Endothelial cell of umbilical vein (primary cell): Measurements from ENCODE around the gene CSNK1E. TPM values are rescaled to one million over a fixed set of nuclear protein-coding genes. Genes with fewer than 3 reads are reported as not detected.

Experiments
- BruUV-seq: library from RNA; stranded (reverse); fragments of 400-500 nt; replicated peaks from 2 replicates; lab custom pipeline; 2021; lab: Mats Ljungman, UMichigan
- CTCF ChIA-PET: fragments of 300-600, 350-600 bp; sonication (Branson Sonifier 250); formaldehyde crosslinking; loops from one replicate; lab custom pipeline; 2021; ENCODE audit warnings: antibody characterized with exemption, inconsistent platforms; lab: Charles Lee
- POLR2A ChIA-PET: fragments of 300-600, 350-600 bp; sonication (Branson Sonifier 250); formaldehyde crosslinking; loops from one replicate; lab custom pipeline; 2021; ENCODE audit warnings: antibody characterized with exemption, inconsistent platforms; lab: Charles Lee
- DNase-seq: peaks from one replicate; pipeline ENCODE4 v3.0.0-alpha.2; 2011; ENCODE audit warnings: low read depth, low spot score
- FAIRE-seq: peaks from 2 replicates; lab custom pipeline; 2011; peaks lifted over from hg19 to GRCh38; lab: Jason Lieb, UNC
- H2AFZ ChIP-seq: 2 replicates; pipeline ENCODE4 v1.6.0; 2012; ENCODE audit warnings: low read depth, low read length, control low read depth, inconsistent platforms
- H3K27ac ChIP-seq: 2 replicates; pipeline ENCODE4 v1.5.1; 2011; ENCODE audit warnings: low read depth, mild to moderate bottlenecking, control low read depth, low read length, moderate library complexity; ENCODE audit not compliant: insufficient read depth
- H3K27me3 ChIP-seq, 2 experiments: 2 replicates each; pipeline versions ENCODE4 v1.6.0 to v1.6.1; 2011; ENCODE audit warnings: low read length in 2 of 2, mixed read lengths in 1 of 2; ENCODE audit not compliant: control insufficient read depth in 2 of 2, insufficient read depth in 2 of 2
- H3K36me3 ChIP-seq, 2 experiments: 2 replicates in 1 of 2; 3 replicates in 1 of 2; pipeline ENCODE4 v1.5.1; 2011; ENCODE audit warnings: low read length in 2 of 2, mild to moderate bottlenecking in 1 of 2, moderate library complexity in 1 of 2; ENCODE audit not compliant: control insufficient read depth in 2 of 2, insufficient read depth in 2 of 2; ENCODE audit errors: extremely low read depth in 1 of 2
- H3K4me1 ChIP-seq: 3 replicates; pipeline ENCODE4 v1.5.1; 2011; ENCODE audit warnings: mild to moderate bottlenecking, low read length; ENCODE audit not compliant: control insufficient read depth, insufficient read depth; ENCODE audit errors: extremely low read depth
- H3K4me2 ChIP-seq: 2 replicates; pipeline ENCODE4 v1.6.1; 2011; ENCODE audit warnings: low read length, control low read depth, mixed read lengths; ENCODE audit not compliant: insufficient read depth
- H3K4me3 ChIP-seq, 3 experiments: fragments of 200-600 bp in 1 of 3; sonication (generic), shearing (Covaris generic) in 1 of 3; replicated peaks in 1 of 3; 2 replicates each; pipeline ENCODE4 v1.5.1; 2011 to 2016; ENCODE audit warnings: control low read depth in 3 of 3, low read length in 3 of 3, mild to moderate bottlenecking in 2 of 3, inconsistent platforms in 1 of 3, low read depth in 1 of 3, moderate library complexity in 1 of 3; ENCODE audit not compliant: insufficient read depth in 1 of 3
- H3K79me2 ChIP-seq: 2 replicates; pipeline ENCODE4 v1.6.0; 2012; ENCODE audit warnings: low read length, inconsistent platforms; ENCODE audit not compliant: control insufficient read depth, insufficient read depth
- H3K9ac ChIP-seq: replicated peaks from 2 replicates; pipeline ENCODE3; 2011; ENCODE audit warnings: low read length, control low read depth; ENCODE audit not compliant: insufficient read depth; ENCODE audit errors: extremely low read depth
- H3K9me1 ChIP-seq: replicated peaks from 3 replicates; pipeline ENCODE4 v1.6.0; 2011; ENCODE audit warnings: mild to moderate bottlenecking, low read length; ENCODE audit not compliant: control insufficient read depth, insufficient read depth; ENCODE audit errors: extremely low read depth
- H3K9me3 ChIP-seq: replicated peaks from 2 replicates; pipeline ENCODE4 v1.5.1; 2012; ENCODE audit warnings: low read length, inconsistent platforms; ENCODE audit not compliant: control insufficient read depth, insufficient read depth
- H4K20me1 ChIP-seq: replicated peaks from 2 replicates; pipeline ENCODE3; 2011; ENCODE audit warnings: mild to moderate bottlenecking, low read length; ENCODE audit not compliant: control insufficient read depth, insufficient read depth; ENCODE audit errors: extremely low read depth
- CTCF ChIP-seq, 2 donors: IDR thresholded peaks; 1 replicate in 1 of 2; 2 replicates in 1 of 2; pipeline ENCODE4 v1.5.1; 2011; ENCODE audit warnings: low read length in 2 of 2, mild to moderate bottlenecking in 2 of 2, moderate library complexity in 2 of 2, control low read depth in 1 of 2, inconsistent platforms in 1 of 2, low read depth in 1 of 2; ENCODE audit not compliant: insufficient read depth in 1 of 2; ENCODE audit errors: extremely low read depth in 1 of 2
- EZH2 ChIP-seq: IDR thresholded peaks from 2 replicates; pipeline ENCODE4 v1.6.1; 2012; ENCODE audit warnings: borderline replicate concordance, low read depth, mild to moderate bottlenecking, moderate library complexity, low read length, inconsistent platforms; ENCODE audit not compliant: severe bottlenecking
- FOS ChIP-seq: IDR thresholded peaks from 2 replicates; pipeline ENCODE4 v1.6.1; 2011; ENCODE audit warnings: mild to moderate bottlenecking, low read length, moderate library complexity, borderline replicate concordance; ENCODE audit not compliant: insufficient read depth
- GATA2 ChIP-seq: IDR thresholded peaks from 2 replicates; pipeline ENCODE4 v1.7.0; 2011; ENCODE audit warnings: low read depth, mild to moderate bottlenecking, moderate library complexity, mixed read lengths, low read length; ENCODE audit not compliant: insufficient read length, insufficient read depth
- JUN ChIP-seq: IDR thresholded peaks from 2 replicates; pipeline ENCODE4 v1.6.1; 2011; ENCODE audit warnings: borderline replicate concordance, low read depth; ENCODE audit not compliant: insufficient read length, insufficient read depth
- MAX ChIP-seq: IDR thresholded peaks from 2 replicates; pipeline ENCODE4 v1.6.1; 2011; ENCODE audit not compliant: insufficient read depth, insufficient read length
- MYC ChIP-seq: IDR thresholded peaks from one replicate; pipeline ENCODE4 v1.6.1; 2011; ENCODE audit warnings: mild to moderate bottlenecking, low read depth, low read length
- POLR2A ChIP-seq: IDR thresholded peaks from 2 replicates; pipeline ENCODE4 v1.6.1; 2012; ENCODE audit warnings: low read depth, mild to moderate bottlenecking, control low read depth, low read length
- POLR2AphosphoS5 ChIP-seq: IDR thresholded peaks from 2 replicates; pipeline ENCODE4 v1.6.1; 2012; ENCODE audit warnings: low read depth, mild to moderate bottlenecking, control low read depth, low read length, moderate library complexity; ENCODE audit not compliant: insufficient read depth
- dilution Hi-C: fragments of 300-500 bp; cut with MboI; formaldehyde crosslinking; loops from one replicate; pipeline ENCODE4 v1.15.0; 2019; ENCODE audit warnings: low sequenced_read_pairs; ENCODE audit not compliant: extremely low pct_ligation_motif_present
- intact Hi-C: fragments of 100-400 bp; cut with micrococcal nuclease; formaldehyde crosslinking; loops from one replicate; pipeline ENCODE4 v1.10.0; 2022
- polyA plus RNA-seq, 4 experiments: library from polyadenylated mRNA; depleted of rRNA in 3 of 4; stranded (reverse) in 3 of 4; unstranded in 1 of 4; fragments of >200 nt; gene quantifications; 2 replicates each; pipeline versions ENCODE4 v1.2.1 to v1.2.3, GENCODE V29; 2011 to 2012; ENCODE audit warnings: missing spikeins in 1 of 4
- total RNA-seq: library from RNA; stranded (reverse); gene quantifications from 2 replicates; pipeline ENCODE4 v1.2.3, GENCODE V29; 2021

The CSNK1E gene
- total and polyA plus RNA-seq, 2 donors (not counting 3 experiments of a cell fraction or from before 2014, with no cell fraction given) = 259 to 262 TPM

DNA sequence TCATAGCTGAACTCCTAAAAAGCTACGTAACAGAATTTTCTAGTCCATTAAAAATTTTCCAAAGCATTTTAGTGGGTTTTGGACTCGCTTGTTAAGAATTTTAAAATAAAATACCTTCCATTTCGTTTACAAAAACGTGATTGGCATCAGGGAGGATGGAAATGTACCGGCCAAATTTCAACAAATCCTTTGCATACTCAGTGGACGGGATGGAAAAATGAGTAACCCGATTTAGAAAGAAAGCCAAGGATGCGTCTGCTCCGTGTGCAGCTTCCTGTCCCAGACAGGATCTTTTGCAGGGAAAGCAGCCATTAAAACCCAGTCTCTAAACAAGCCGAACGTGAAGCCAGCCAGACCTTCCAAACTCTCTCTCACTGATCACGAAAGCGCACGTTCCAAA, 60.1 kb downstream of the CSNK1E start:
- no peaks in the 10 kb centered on the region for H3K9me1 ChIP-seq
- no TSS peak for BruUV-seq
- H3K27me3 ChIP-seq = no peaks in the 10 kb centered on the region
- H3K4me3 ChIP-seq = peak overlapping the region in 2 of 3 experiments; percentile 2 to 4
- no peaks in the 10 kb centered on the region for H3K9me3 ChIP-seq
- DNase-seq (peak; percentile 72), FAIRE-seq (peak; percentile 87)
- dilution Hi-C loops (no loop called here), intact Hi-C loops (no loop called here)
- peaks cover 2% of the 10 kb centered on the region for H4K20me1 ChIP-seq
- H3K79me2 ChIP-seq = peaks cover 63% of the 10 kb centered on the region
- H3K4me1 ChIP-seq = peaks cover 25% of the 10 kb centered on the region
- H2AFZ ChIP-seq = no peak overlapping the region
- peak overlapping the region; percentile 42 for H3K9ac ChIP-seq
- no peaks in the 10 kb centered on the region for H3K36me3 ChIP-seq
- CTCF ChIA-PET = interaction anchor here (0.7 to 2.7 kb wide), 11 partner anchors 8 to 205 kb away, joined by 3 to 9 read pairs (median 4); no protein-coding TSS in a partner anchor
- POLR2A ChIA-PET = interaction anchor here (0.8 kb wide), 1 partner anchor 10 kb away, joined by 4 read pairs; no protein-coding TSS in a partner anchor
- TF ChIP-seq FOS (no peak), POLR2AphosphoS5 (no peak), MYC (no peak)
- peak overlapping the region; percentile 25 for H3K4me2 ChIP-seq
- H3K27ac ChIP-seq = peak overlapping the region; percentile 19

DNA sequence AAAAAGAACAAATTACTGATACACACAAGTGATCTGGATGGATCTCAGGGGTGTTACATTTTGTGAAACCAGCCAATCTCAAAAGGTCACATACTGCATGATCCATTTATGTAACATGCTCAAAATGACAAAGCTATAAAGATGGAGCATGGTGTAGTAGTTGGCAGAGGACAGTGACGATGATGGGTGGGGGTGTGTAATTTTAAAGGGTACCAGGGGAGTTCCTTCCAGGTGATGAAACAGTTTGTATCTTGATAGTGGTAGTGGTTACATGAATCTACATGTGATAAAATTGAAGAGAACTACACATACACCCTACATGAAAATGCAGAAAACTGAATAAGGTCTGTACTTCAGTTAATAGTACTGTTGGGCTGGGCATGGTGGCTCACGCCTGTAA, 61.5 kb downstream of the CSNK1E start:
- CTCF ChIA-PET = no interaction called here
- BruUV-seq = no TSS peak
- no peaks in the 10 kb centered on the region for H3K9me1 ChIP-seq
- peaks cover 25% of the 10 kb centered on the region for H3K4me1 ChIP-seq
- H3K79me2 ChIP-seq = peaks cover 63% of the 10 kb centered on the region
- no peak overlapping the region for H3K27ac ChIP-seq
- POLR2A ChIA-PET = interaction anchor here (0.6 kb wide), 1 partner anchor 13 kb away, joined by 3 read pairs; no protein-coding TSS in a partner anchor
- FAIRE-seq (no peak), DNase-seq (no peak)
- dilution Hi-C loops = no loop called here
- no peaks in the 10 kb centered on the region for H3K9me3 ChIP-seq
- H3K36me3 ChIP-seq = peaks cover 0 to 3% of the 10 kb centered on the region in 2 experiments
- no peak overlapping the region for H3K4me2 ChIP-seq
- peaks cover 2% of the 10 kb centered on the region for H4K20me1 ChIP-seq
- no peak overlapping the region for H3K4me3 ChIP-seq
- H3K9ac ChIP-seq = no peak overlapping the region
- no peak for TF ChIP-seq EZH2
- no peak for TF ChIP-seq MYC
- TF ChIP-seq CTCF (IDR thresholded peaks at IDR 0.05; ENCODE audit: extremely low read depth in 1 of 2, insufficient read depth in 1 of 2, low read depth in 1 of 2, low read length in 2 of 2) = no peak
- no peak for TF ChIP-seq POLR2A
- TF ChIP-seq GATA2 = no peak
- no peak for TF ChIP-seq MAX
- TF ChIP-seq JUN = no peak
- H2AFZ ChIP-seq = no peak overlapping the region
- no peaks in the 10 kb centered on the region for H3K27me3 ChIP-seq
- intact Hi-C loops = no loop called here
